Motor neuron (in vitro differentiated cells): ENCODE data around the gene SMC1A. TPM values are rescaled to one million over a fixed set of nuclear protein-coding genes. Genes with fewer than 3 reads are reported as not detected.
"Not testable (repeated sequence)": the region's sequence is repeated elsewhere in the genome, so short reads cannot be mapped to it uniquely, and the experiment has no call there.

ENCODE experiments used
- ATAC-seq, 8 experiments: fragments of 200-7000 bp; cut with Tn5 transposase; replicated peaks in 6 of 8; 2 replicates each; pipeline ENCODE4 v1.8.0; 2021; ENCODE audit warnings: mild to moderate bottlenecking in 8 of 8, moderate library complexity in 8 of 8
- H3K27ac ChIP-seq, 2 donors: fragments of 250-450 bp; sonication (Bioruptor Pico); 2 replicates each; pipeline ENCODE4 v1.9.0; 2021; ENCODE audit warnings: antibody characterized with exemption in 2 of 2, mild to moderate bottlenecking in 2 of 2, moderate library complexity in 1 of 2
- H3K4me1 ChIP-seq, 2 donors: fragments of 250-450 bp; sonication (Bioruptor Pico); replicated peaks in 1 of 2; 2 replicates each; pipeline ENCODE4 v1.6.1; 2021; ENCODE audit warnings: antibody characterized with exemption in 2 of 2, mild to moderate bottlenecking in 2 of 2, moderate library complexity in 1 of 2
- H3K4me3 ChIP-seq, 5 donors: fragments of 250-450 bp; sonication (Bioruptor Pico); 2 replicates each; pipeline ENCODE4 v1.9.0; 2021; ENCODE audit warnings: antibody characterized with exemption in 5 of 5, mild to moderate bottlenecking in 5 of 5, moderate library complexity in 4 of 5
- WGBS, 10 experiments: fragments of 450-650 bp; shearing (Covaris generic); methylation state at CpG; one replicate each; pipeline ENCODE4 v1.0.0; 2022; 5-methylcytosine and 5-hydroxymethylcytosine counted together
- in situ Hi-C, 9 experiments: fragments of 400-800 bp; cut with MboI; loops; one replicate each; pipeline ENCODE4 v1.15.0; 2021; ENCODE audit warnings: low sequenced_read_pairs in 9 of 9, low pct_unique_long_range_greater_than_20kb in 2 of 9; ENCODE audit not compliant: unreplicated experiment in 9 of 9
- total RNA-seq, 8 experiments: library from RNA; unstranded; fragments of 300-600 nt; gene quantifications; 2 replicates each; pipeline versions ENCODE4 v1.2.3 to v1.2.4, GENCODE V29; 2022

SMC1A gene
- total RNA-seq, 8 experiments from 2014 or later, result 14.7 to 49.2 (median 24.8) TPM

DNA sequence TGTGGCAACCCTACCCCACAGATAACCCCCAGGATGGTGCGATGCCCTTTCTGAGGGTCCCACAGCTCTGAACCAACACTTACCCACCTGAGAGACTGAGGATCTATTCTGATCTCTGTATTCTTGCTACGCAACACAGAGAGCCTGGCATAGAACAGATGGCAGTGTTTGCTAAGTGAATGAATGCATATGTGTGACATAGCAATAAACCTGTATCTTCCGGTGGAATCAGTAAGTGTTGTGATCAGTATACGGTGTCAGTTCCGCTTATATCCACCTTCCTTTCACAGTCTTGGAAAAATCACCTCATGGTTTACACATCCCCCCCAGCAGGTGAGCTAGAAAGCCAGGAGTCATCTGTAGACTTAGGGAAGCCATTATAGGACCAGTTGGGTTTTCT is 17.6 kb upstream of the SMC1A start:
- Histone ChIP-seq H3K27ac (no peak overlapping the region), H3K4me3 (no peak overlapping the region), H3K4me1 (peaks cover 0 to 6% of the 10 kb centered on the region in 2 donors)
- in situ Hi-C loops, result loop anchor here in 1 of 9 experiments (25.0 kb wide), 1 partner anchor 128 kb away; no protein-coding TSS in a partner anchor
- ATAC-seq, result peak in 1 of 8 experiments; percentile 11
- WGBS, 10 experiments, result 90% methylated on average over 2 of the region's 5 CpGs; no CpG with 5 or more reads in 8 of the 10 experiments

DNA sequence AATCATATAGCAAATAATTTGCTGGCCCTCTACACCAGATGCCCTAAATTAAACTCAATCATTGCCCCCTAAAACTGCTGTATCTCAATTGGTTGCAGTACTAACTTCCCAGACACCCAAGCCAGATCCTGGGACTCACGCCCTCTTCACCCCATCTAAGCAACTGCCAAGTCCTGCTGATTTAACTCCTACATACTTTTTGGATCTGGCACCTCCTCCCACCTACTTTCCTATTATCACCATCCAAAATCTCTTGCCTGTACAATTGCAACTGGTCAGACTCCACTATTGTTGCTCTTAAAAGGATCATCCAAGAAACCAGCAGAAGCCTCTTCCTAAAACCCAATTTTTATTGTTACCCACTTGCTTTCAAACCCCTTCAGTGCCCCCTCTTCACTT is 16.4 kb upstream of the SMC1A start:
- ATAC-seq, result no peak
- H3K27ac ChIP-seq, result no peak overlapping the region
- no peak overlapping the region for H3K4me3 ChIP-seq
- H3K4me1 ChIP-seq, result peaks cover 4 to 6% of the 10 kb centered on the region in 2 donors
- in situ Hi-C loops, result loop anchor here in 1 of 9 experiments (25.0 kb wide), 1 partner anchor 127 kb away; no protein-coding TSS in a partner anchor
- WGBS, 10 experiments, result 43% methylated on average over 1 of the region's 1 CpG; no CpG with 5 or more reads in 9 of the 10 experiments

DNA sequence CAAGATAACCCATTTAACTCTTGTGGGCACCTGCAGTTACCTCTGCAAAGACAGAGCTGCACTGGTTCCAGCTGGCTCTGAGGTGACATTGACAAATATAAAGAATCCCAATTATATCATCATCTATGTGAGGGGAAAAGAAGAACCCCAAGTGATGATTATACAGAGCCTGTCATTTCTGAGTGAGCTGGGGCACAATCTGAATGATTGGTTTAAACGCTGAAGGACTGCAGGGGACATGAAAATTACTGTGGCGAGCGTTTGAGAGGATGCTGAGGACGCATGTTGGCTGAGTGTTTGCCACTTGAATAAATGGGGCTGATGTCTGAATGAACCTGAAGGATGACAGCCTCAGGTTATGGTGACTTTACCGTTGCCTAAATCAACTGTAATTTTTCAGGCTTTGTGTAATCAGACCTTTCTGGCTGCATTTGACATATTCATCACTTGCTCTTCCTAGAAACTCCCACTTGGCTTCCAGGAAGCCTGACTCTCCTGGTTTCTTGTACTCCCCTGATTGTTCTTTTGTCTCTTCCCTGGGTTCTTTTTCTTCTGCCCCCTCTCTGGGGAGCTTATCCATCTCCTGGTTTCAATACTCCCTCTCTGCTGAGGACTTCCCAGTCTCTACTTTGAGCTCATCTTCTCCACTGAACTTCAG is 15.8 kb upstream of the SMC1A start:
- WGBS, 10 experiments, result 20 to 53% (median 38%) methylated on average over 2 to 4 of the region's 5 CpGs; no CpG with 5 or more reads in 7 of the 10 experiments
- Histone ChIP-seq H3K27ac (no peak overlapping the region), H3K4me1 (peaks cover 4 to 6% of the 10 kb centered on the region in 2 donors), H3K4me3 (no peak overlapping the region)
- in situ Hi-C loops, result loop anchor here in 1 of 9 experiments (25.0 kb wide), 1 partner anchor 126 kb away; no protein-coding TSS in a partner anchor
- ATAC-seq, result no peak

- 35 to 100% (median 72%) methylated on average over 1 to 2 of the region's 2 CpGs; no CpG with 5 or more reads in 6 of the 10 experiments for WGBS, 10 experiments
- in situ Hi-C loops, result loop anchor here in 1 of 9 experiments (25.0 kb wide), 1 partner anchor 125 kb away; no protein-coding TSS in a partner anchor
- ATAC-seq, result no peak
- Histone ChIP-seq H3K4me1 (peaks cover 4 to 5% of the 10 kb centered on the region in 2 donors), H3K27ac (no peak overlapping the region), H3K4me3 (no peak overlapping the region)
Measured at GRCh38 chrX:53437206-53437605, 14.8 kb upstream of the SMC1A start.

GRCh38 chrX:53435997-53436396 is 13.5 kb upstream of the SMC1A start:
- peak; percentile 16 to 62 (median 56) for ATAC-seq
- in situ Hi-C loops, result loop anchor here in 1 of 9 experiments (25.0 kb wide), 1 partner anchor 124 kb away; no protein-coding TSS in a partner anchor
- no peak overlapping the region for H3K4me3 ChIP-seq
- WGBS, 10 experiments, result 0 to 83% (median 27%) methylated on average over 1 to 4 of the region's 4 CpGs; no CpG with 5 or more reads in 4 of the 10 experiments
- H3K27ac ChIP-seq, result no peak overlapping the region
- peaks cover 0 to 4% of the 10 kb centered on the region in 2 donors for H3K4me1 ChIP-seq

DNA sequence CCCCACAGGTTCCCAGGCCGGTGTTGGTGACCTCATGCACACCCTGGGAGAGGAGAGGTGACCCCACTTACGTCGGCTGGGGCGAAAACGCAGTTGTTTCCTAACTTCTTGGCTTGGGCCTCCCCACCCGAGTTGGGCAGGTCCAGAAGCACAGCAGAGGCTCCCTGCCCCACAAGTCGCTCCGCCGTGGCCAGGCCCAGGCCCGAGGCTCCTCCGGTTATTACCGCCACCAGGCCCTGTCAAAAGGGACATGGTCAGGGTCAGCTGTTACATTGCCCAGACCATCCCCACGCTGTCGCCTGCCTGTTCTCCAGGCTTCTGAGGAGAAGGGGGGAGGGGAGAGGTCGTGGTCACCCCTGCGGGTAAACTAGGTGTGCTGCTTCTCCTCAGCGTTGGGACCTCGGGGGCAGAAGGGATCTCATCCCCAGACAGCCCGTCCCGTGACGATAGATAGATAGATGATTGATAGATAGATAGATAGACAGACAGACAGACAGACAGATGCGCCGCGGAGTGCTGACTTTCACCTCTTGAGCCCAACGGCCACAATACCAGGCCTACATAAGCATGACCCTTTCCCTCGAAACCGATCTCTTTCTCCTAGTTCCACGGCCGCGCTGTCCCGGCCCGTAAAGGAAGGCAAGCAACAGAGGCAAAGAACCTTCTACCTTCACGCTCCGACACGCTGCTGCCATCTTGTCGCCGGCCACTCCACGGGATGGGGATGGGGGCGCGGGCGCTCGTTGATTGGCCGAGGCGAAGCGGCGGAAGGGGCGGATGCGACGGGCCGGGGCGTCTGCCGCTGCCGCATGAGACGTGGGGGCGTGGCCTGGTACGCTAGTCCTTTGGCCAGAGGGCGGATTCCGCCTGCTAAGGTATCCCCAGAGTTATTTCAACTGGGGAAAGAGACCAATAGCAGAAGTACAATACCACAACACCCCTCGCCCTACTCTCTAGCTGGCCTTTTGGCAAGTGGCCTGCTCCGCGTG is 11.5 kb upstream of the SMC1A start, which contains the start of gene HSD17B10:
HSD17B10 (minus strand) TSS at position 720 of the 989 bp plus-strand sequence; CDS start at position 695, 25 bp downstream.
- H3K4me3 ChIP-seq, result peak within 1 kb of the TSS; percentile 39 to 88 (median 71)
- H3K4me1 ChIP-seq, result peaks cover 0 to 4% of the 10 kb centered on the region in 2 donors
- H3K27ac ChIP-seq, result peak within 1 kb of the TSS; percentile 72 to 77
- peak; percentile 96 to 99 (median 98) for ATAC-seq
- in situ Hi-C loops, result loop anchor here in 1 of 9 experiments (25.0 kb wide), 1 partner anchor 122 kb away; no protein-coding TSS in a partner anchor
- 10 to 18% (median 17%) methylated on average over 1 to 8 of the region's 61 CpGs; no CpG with 5 or more reads in 7 of the 10 experiments for WGBS, 10 experiments

DNA sequence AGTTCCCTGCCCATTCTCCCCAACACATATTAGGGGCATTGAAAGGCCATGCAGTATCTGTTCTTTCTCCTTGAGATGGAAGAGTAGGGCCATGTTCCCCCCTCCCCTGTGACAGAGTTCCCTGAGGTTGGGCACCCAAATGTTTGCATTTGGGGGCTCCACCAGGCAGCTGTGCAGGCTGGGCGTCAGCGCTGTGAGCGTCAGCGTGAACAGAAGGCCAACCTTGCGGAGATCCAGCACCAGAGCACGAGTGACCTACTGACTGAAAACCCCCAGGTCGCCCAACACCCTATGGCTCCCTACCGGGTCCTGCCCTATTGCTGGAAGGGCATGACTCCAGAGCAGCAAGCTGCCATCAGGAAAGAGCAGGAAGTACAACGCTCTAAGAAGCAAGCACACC is 7.8 kb upstream of the SMC1A start:
- H3K4me1 ChIP-seq, result peaks cover 0 to 4% of the 10 kb centered on the region in 2 donors
- no peak for ATAC-seq
- 39 to 80% (median 60%) methylated on average over 1 to 6 of the region's 9 CpGs; no CpG with 5 or more reads in 7 of the 10 experiments for WGBS, 10 experiments
- in situ Hi-C loops, result loop anchor here in 1 of 9 experiments (25.0 kb wide), 1 partner anchor 118 kb away; no protein-coding TSS in a partner anchor
- no peak overlapping the region for H3K27ac ChIP-seq
- no peak overlapping the region for H3K4me3 ChIP-seq

- in situ Hi-C loops, result loop anchor here in 1 of 9 experiments (25.0 kb wide), 1 partner anchor 117 kb away; no protein-coding TSS in a partner anchor
- peaks cover 0 to under 1% of the 10 kb centered on the region in 2 donors for H3K4me1 ChIP-seq
- no peak overlapping the region for H3K27ac ChIP-seq
- WGBS, 10 experiments, result 58% methylated on average over 4 of the region's 8 CpGs; no CpG with 5 or more reads in 9 of the 10 experiments
- no peak for ATAC-seq
- no peak overlapping the region for H3K4me3 ChIP-seq
Measured at GRCh38 chrX:53429755-53430154, 7.3 kb upstream of the SMC1A start.

DNA sequence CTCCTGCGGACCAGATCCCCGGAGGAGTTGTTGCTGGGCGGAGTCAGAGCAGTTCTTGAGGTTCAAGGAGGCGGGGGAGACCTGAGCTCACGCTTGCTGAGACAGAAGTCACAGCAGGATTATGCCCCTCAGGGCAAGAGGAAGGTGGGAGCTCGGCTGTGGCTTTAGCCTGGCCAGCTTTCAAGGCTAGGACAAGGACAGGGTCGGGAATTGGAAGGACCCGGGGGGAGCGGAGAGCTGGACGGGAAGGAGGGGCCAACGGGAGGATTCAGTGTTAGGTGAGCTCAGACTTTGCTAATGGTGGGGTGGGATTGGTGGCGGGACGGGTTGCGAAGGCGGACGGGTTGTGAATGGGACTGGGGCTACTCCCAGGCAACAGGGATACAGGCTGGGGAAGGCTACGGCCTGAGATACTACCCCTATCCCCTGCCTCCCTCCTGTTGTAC is 430 bp upstream of the SMC1A start, which contains the start of gene RIBC1:
RIBC1 (plus strand) TSS at position 13 of the 446 bp plus-strand sequence. CDS start 3,404 bp downstream, outside the sequence.
- in situ Hi-C loops, result no loop called here
- peak within 1 kb of the TSS; percentile 91 to 97 for H3K27ac ChIP-seq
- peak; percentile 35 to 68 (median 50) for ATAC-seq
- peaks cover 0 to 3% of the 10 kb centered on the region in 2 donors for H3K4me1 ChIP-seq
- peak within 1 kb of the TSS; percentile 54 to 85 (median 72) for H3K4me3 ChIP-seq
- 0 to 12% (median 3%) methylated on average over 3 to 6 of the region's 17 CpGs; no CpG with 5 or more reads in 5 of the 10 experiments for WGBS, 10 experiments

DNA sequence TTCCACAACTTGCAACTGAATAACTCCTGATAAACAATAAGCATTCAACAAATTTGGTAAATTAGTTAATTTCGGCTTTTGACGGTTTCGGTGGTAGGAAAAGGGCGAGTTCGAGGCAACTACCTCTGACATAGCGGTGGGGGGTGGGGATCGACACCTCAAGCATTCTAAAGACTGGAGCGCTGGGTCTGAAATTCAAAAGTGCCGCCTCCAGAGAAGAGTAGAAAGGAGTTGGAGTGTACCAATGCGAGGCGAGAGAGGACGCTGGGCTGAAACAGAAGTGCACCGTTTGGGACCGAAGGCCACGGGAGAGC is 725 bp downstream of the SMC1A start:
- ATAC-seq, result peak in 3 of 8 experiments; percentile 5 to 9 (median 5)
- Histone ChIP-seq H3K4me3 (peak overlapping the region; percentile 54 to 85 (median 72)), H3K27ac (peak overlapping the region; percentile 91 to 97), H3K4me1 (peaks cover 0 to 3% of the 10 kb centered on the region in 2 donors)
- 2 to 28% (median 7%) methylated on average over 3 to 11 of the region's 15 CpGs; no CpG with 5 or more reads in 7 of the 10 experiments for WGBS, 10 experiments
- in situ Hi-C loops, result no loop called here

GRCh38 chrX:53421125-53421524 is 1.3 kb downstream of the SMC1A start:
- no peak for ATAC-seq
- Histone ChIP-seq H3K4me3 (peak overlapping the region; percentile 54 to 85 (median 72)), H3K4me1 (peaks cover 0 to 3% of the 10 kb centered on the region in 2 donors), H3K27ac (no peak overlapping the region)
- in situ Hi-C loops, result no loop called here
- WGBS, 10 experiments, result 17 to 20% methylated on average over 1 to 2 of the region's 2 CpGs; no CpG with 5 or more reads in 8 of the 10 experiments

GRCh38 chrX:53420351-53420750 is 2.1 kb downstream of the SMC1A start:
- ATAC-seq, result not testable (repeated sequence)

More at GRCh38 chrX:53420351-53420750, 2.1 kb downstream of the SMC1A start:
- H3K27ac ChIP-seq, in situ Hi-C loops, H3K4me3 ChIP-seq, H3K4me1 ChIP-seq: not testable (repeated sequence)
- 80 to 100% (median 98%) methylated on average over 1 to 3 of the region's 3 CpGs; no CpG with 5 or more reads in 6 of the 10 experiments for WGBS, 10 experiments
